Thyroid gland (tissue), 4 donors: ENCODE data around the gene SPI1. TPM values are rescaled to one million over a fixed set of nuclear protein-coding genes. Genes with fewer than 3 reads are reported as not detected.

Experiments used
- DNase-seq, 2 donors: peaks; one replicate each; pipeline ENCODE4 v3.0.0-alpha.2; 2019
- H3K27ac ChIP-seq, 3 donors: fragments of 200-600 bp; sonication (generic); 1 replicate in 2 of 3; 2 replicates in 1 of 3; pipeline ENCODE4 v1.5.1; 2016 to 2019; ENCODE audit warnings: mild to moderate bottlenecking in 1 of 3, moderate library complexity in 1 of 3
- H3K27me3 ChIP-seq: fragments of 200-600 bp; sonication (generic); one replicate; pipeline ENCODE4 v1.5.1; 2019
- H3K36me3 ChIP-seq, 2 donors: fragments of 200-600 bp; sonication (generic); one replicate each; pipeline ENCODE4 v1.5.1; 2016 to 2019
- H3K4me1 ChIP-seq, 2 donors: fragments of 200-600 bp; sonication (generic); one replicate each; pipeline ENCODE4 v1.5.1; 2017 to 2019
- H3K4me3 ChIP-seq, 3 donors: fragments of 200-600 bp; sonication (generic); replicated peaks in 1 of 3; 1 replicate in 2 of 3; 2 replicates in 1 of 3; pipeline ENCODE4 v1.5.1; 2016; ENCODE audit warnings: mild to moderate bottlenecking in 1 of 3
- H3K9me3 ChIP-seq: fragments of 200-600 bp; sonication (generic); one replicate; pipeline ENCODE4 v1.5.1; 2017
- POLR2A ChIP-seq, 2 donors: fragments of 450-650 bp; IDR thresholded peaks; one replicate each; pipeline ENCODE4 v1.6.1; 2017; ENCODE audit warnings: antibody characterized with exemption in 2 of 2, mild to moderate bottlenecking in 2 of 2, moderate library complexity in 1 of 2
- WGBS, 2 donors: methylation state at CpG; one replicate each; pipeline ENCODE4 v1.1.5; 2017; 5-methylcytosine and 5-hydroxymethylcytosine counted together
- intact Hi-C: fragments of 100-400 bp; cut with DNase I; formaldehyde crosslinking; loops from one replicate; pipeline ENCODE4 v1.15.1; 2023
- total RNA-seq, 4 donors: library from RNA; depleted of rRNA; stranded (reverse); fragments of >200 nt; gene quantifications; one replicate each; pipeline ENCODE4 v1.2.3, GENCODE V29; 2016
- TF ChIP-seq, protein P1 (sequence below), 6 experiments: fragments of 200-600 bp in 3 of 6; fragments of 450-650 bp in 3 of 6; sonication (generic) in 3 of 6; IDR thresholded peaks; one replicate each; pipeline ENCODE4 v1.5.1; 2016 to 2019; ENCODE audit warnings: antibody characterized with exemption in 6 of 6, mild to moderate bottlenecking in 2 of 6, inconsistent platforms in 1 of 6, moderate library complexity in 1 of 6

Gene SPI1
- total RNA-seq, 4 donors from 2014 or later = 4.8 to 18.0 (median 5.8) TPM

- TF ChIP-seq, protein P1, sequence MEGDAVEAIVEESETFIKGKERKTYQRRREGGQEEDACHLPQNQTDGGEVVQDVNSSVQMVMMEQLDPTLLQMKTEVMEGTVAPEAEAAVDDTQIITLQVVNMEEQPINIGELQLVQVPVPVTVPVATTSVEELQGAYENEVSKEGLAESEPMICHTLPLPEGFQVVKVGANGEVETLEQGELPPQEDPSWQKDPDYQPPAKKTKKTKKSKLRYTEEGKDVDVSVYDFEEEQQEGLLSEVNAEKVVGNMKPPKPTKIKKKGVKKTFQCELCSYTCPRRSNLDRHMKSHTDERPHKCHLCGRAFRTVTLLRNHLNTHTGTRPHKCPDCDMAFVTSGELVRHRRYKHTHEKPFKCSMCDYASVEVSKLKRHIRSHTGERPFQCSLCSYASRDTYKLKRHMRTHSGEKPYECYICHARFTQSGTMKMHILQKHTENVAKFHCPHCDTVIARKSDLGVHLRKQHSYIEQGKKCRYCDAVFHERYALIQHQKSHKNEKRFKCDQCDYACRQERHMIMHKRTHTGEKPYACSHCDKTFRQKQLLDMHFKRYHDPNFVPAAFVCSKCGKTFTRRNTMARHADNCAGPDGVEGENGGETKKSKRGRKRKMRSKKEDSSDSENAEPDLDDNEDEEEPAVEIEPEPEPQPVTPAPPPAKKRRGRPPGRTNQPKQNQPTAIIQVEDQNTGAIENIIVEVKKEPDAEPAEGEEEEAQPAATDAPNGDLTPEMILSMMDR (IDR thresholded peaks at IDR 0.05) = no peak
- no peak for TF ChIP-seq POLR2A (IDR thresholded peaks at IDR 0.05)
- no peaks in the 10 kb centered on the region for H3K27me3 ChIP-seq
- no peaks in the 10 kb centered on the region for H3K9me3 ChIP-seq
- 96 to 97% methylated on average over 6 of the region's 6 CpGs for WGBS, 2 donors
- no peak overlapping the region for H3K27ac ChIP-seq
- peaks cover 0 to 11% of the 10 kb centered on the region in 2 donors for H3K4me1 ChIP-seq
- no peak overlapping the region for H3K4me3 ChIP-seq
- intact Hi-C loops = no loop called here
- no peaks in the 10 kb centered on the region for H3K36me3 ChIP-seq
- no peak for DNase-seq
Measured at GRCh38 chr11:47390422-47390760, 12.0 kb upstream of the SPI1 start.

DNA sequence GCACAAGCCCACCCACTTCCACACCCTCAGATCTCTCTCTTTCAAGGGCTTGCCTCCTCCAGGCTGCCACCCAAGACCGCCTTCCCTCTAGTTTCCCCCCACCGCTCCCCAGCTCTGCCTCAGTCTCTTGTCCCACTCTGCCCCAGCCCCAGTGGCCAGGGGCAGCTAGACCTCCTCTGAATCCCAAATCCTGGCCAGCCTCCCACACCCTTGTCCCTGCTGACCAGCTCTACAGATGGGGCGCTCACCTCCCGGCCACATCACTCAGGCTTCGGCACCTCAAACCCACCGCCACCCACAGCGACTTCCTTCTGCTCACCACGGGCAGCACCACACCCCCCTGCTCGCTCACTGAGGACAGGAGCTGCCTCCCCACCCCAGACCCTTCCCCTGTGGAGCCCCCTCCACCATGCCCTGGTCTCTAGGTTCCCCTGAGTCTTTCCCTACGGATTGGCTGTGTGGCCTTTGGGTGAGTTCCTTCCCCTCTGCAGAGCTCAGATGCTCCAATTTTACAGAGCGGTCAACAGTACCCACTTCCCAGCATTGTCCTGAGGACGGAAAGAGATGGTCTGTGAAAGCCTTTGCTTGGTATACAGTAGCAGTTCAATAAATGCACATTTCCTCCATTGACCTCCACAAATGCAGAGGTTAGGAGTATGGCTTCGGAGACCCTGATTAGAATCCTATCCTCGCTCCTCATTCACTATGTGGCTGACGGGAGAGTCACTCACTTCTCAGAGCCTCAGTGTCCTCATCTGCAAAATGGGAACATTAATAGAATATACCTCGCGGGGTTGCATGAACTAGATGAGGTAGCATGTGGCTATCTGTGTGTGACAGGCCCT, 11.5 kb upstream of the SPI1 start:
- TF ChIP-seq POLR2A (IDR thresholded peaks at IDR 0.05) = no peak
- TF ChIP-seq, protein P1 (IDR thresholded peaks at IDR 0.05) = no peak
- Histone ChIP-seq H3K36me3 (no peaks in the 10 kb centered on the region), H3K4me3 (no peak overlapping the region), H3K4me1 (peaks cover 0 to 5% of the 10 kb centered on the region in 2 donors), H3K9me3 (no peaks in the 10 kb centered on the region), H3K27ac (no peak overlapping the region), H3K27me3 (no peaks in the 10 kb centered on the region)
- 85 to 92% methylated on average over 17 of the region's 17 CpGs for WGBS, 2 donors
- DNase-seq = no peak
- intact Hi-C loops = no loop called here

GRCh38 chr11:47388697-47389576, 10.6 kb upstream of the SPI1 start:
- no peaks in the 10 kb centered on the region for H3K4me1 ChIP-seq
- TF ChIP-seq, protein P1 (IDR thresholded peaks at IDR 0.05) = no peak
- TF ChIP-seq POLR2A (IDR thresholded peaks at IDR 0.05) = no peak
- no peaks in the 10 kb centered on the region for H3K36me3 ChIP-seq
- intact Hi-C loops = no loop called here
- WGBS, 2 donors = 89 to 90% methylated on average over 18 to 28 of the region's 28 CpGs
- DNase-seq = no peak
- no peaks in the 10 kb centered on the region for H3K27me3 ChIP-seq
- no peak overlapping the region for H3K4me3 ChIP-seq
- no peaks in the 10 kb centered on the region for H3K9me3 ChIP-seq
- no peak overlapping the region for H3K27ac ChIP-seq

GRCh38 chr11:47387944-47388696, 9.8 kb upstream of the SPI1 start:
- H3K27me3 ChIP-seq = no peaks in the 10 kb centered on the region
- no peak overlapping the region for H3K27ac ChIP-seq
- 78 to 80% methylated on average over 12 to 13 of the region's 13 CpGs for WGBS, 2 donors
- no peaks in the 10 kb centered on the region for H3K9me3 ChIP-seq
- DNase-seq = no peak
- intact Hi-C loops = no loop called here
- TF ChIP-seq, protein P1 (IDR thresholded peaks at IDR 0.05) = no peak
- no peak overlapping the region for H3K4me3 ChIP-seq
- no peaks in the 10 kb centered on the region for H3K4me1 ChIP-seq
- no peaks in the 10 kb centered on the region for H3K36me3 ChIP-seq
